ENCODE measurements around the gene FOXP1.

The FOXP1 gene

GRCh38 chr3:71102111-71102983, 481.2 kb downstream of the FOXP1 start:
- no peak for DNase-seq (ENCODE audit: low spot score)

- DNase-seq (ENCODE audit: low spot score) = no peak
Measured at GRCh38 chr3:71101626-71102025, 481.9 kb downstream of the FOXP1 start.

GRCh38 chr3:71101014-71101413, 482.5 kb downstream of the FOXP1 start:
- DNase-seq (ENCODE audit: low spot score) = no peak

- no peak for DNase-seq (ENCODE audit: low spot score)
Measured at GRCh38 chr3:71099997-71100719, 483.4 kb downstream of the FOXP1 start.

GRCh38 chr3:71097557-71097956, 486.0 kb downstream of the FOXP1 start:
- DNase-seq (ENCODE audit: low spot score) = no peak

GRCh38 chr3:71095511-71096291, 487.8 kb downstream of the FOXP1 start:
- DNase-seq (ENCODE audit: low spot score) = no peak

GRCh38 chr3:71094658-71095209, 488.8 kb downstream of the FOXP1 start:
- DNase-seq (ENCODE audit: low spot score) = no peak

GRCh38 chr3:71092665-71093064, 490.9 kb downstream of the FOXP1 start:
- no peak for DNase-seq (ENCODE audit: low spot score)

GRCh38 chr3:71090207-71090606, 493.3 kb downstream of the FOXP1 start:
- DNase-seq (ENCODE audit: low spot score) = no peak

- no peak for DNase-seq (ENCODE audit: low spot score)
Measured at GRCh38 chr3:71089271-71089847, 494.2 kb downstream of the FOXP1 start.

GRCh38 chr3:71088742-71089141, 494.8 kb downstream of the FOXP1 start:
- DNase-seq (ENCODE audit: low spot score) = no peak

- DNase-seq (ENCODE audit: low spot score) = no peak
Measured at GRCh38 chr3:71088019-71088708, 495.4 kb downstream of the FOXP1 start.

- DNase-seq (ENCODE audit: low spot score) = peak; percentile 56
Measured at GRCh38 chr3:71087143-71088018, 496.1 kb downstream of the FOXP1 start.

- no peak for DNase-seq (ENCODE audit: low spot score)
Measured at GRCh38 chr3:71086777-71087142, 496.8 kb downstream of the FOXP1 start.

- no peak for DNase-seq (ENCODE audit: low spot score)
Measured at GRCh38 chr3:71083726-71084131, 499.8 kb downstream of the FOXP1 start.

GRCh38 chr3:71082833-71083232, 500.7 kb downstream of the FOXP1 start:
- DNase-seq (ENCODE audit: low spot score) = no peak

- no peak for DNase-seq (ENCODE audit: low spot score)
Measured at GRCh38 chr3:71080517-71081083, 502.9 kb downstream of the FOXP1 start.

- no peak for DNase-seq (ENCODE audit: low spot score)
Measured at GRCh38 chr3:71078723-71079525, 504.6 kb downstream of the FOXP1 start.

- no peak for DNase-seq (ENCODE audit: low spot score)
Measured at GRCh38 chr3:71078199-71078598, 505.3 kb downstream of the FOXP1 start.
